ENCODE results near the gene UQCRC2.

DNA sequence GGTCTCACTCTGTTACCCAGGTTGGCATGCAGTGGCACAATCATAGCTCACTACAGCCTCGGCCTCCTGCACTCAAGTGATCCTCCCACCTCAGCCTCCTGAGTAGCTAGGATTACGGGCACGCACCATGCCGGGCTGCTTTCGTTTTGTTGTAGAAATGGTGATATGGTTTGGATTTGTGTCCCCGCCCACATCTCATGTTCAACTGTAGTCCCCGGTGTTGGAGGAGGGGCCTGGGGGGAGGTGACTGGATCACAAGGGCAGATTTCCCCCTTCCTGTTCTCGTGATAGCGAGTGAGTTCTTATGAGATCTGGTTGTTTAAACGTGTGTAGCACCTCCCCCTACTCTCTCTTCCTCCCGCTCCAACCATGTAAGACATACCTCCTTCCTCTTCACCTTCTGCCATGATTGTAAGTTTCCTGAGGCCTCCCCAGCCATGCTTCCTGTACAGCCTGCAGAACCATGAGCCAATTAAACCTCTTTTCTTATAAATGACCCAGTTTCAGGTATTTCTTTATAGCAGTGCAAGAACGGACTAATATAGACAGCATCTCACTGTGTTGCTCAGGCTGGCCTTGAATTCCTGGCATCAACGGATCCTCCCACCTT is 41.8 kb downstream of the UQCRC2 start:
- TF ChIP-seq, protein P1, sequence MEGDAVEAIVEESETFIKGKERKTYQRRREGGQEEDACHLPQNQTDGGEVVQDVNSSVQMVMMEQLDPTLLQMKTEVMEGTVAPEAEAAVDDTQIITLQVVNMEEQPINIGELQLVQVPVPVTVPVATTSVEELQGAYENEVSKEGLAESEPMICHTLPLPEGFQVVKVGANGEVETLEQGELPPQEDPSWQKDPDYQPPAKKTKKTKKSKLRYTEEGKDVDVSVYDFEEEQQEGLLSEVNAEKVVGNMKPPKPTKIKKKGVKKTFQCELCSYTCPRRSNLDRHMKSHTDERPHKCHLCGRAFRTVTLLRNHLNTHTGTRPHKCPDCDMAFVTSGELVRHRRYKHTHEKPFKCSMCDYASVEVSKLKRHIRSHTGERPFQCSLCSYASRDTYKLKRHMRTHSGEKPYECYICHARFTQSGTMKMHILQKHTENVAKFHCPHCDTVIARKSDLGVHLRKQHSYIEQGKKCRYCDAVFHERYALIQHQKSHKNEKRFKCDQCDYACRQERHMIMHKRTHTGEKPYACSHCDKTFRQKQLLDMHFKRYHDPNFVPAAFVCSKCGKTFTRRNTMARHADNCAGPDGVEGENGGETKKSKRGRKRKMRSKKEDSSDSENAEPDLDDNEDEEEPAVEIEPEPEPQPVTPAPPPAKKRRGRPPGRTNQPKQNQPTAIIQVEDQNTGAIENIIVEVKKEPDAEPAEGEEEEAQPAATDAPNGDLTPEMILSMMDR (IDR thresholded peaks at IDR 0.05; ENCODE audit: borderline replicate concordance, extremely low read depth, low read length, poor library complexity, severe bottlenecking), result no peak
- TF ChIP-seq EZH2 (IDR thresholded peaks at IDR 0.05; ENCODE audit: borderline replicate concordance, low read depth, low read length, severe bottlenecking), result no peak
